Measurements from ENCODE around the gene HCFC1R1.

Gene HCFC1R1

DNA sequence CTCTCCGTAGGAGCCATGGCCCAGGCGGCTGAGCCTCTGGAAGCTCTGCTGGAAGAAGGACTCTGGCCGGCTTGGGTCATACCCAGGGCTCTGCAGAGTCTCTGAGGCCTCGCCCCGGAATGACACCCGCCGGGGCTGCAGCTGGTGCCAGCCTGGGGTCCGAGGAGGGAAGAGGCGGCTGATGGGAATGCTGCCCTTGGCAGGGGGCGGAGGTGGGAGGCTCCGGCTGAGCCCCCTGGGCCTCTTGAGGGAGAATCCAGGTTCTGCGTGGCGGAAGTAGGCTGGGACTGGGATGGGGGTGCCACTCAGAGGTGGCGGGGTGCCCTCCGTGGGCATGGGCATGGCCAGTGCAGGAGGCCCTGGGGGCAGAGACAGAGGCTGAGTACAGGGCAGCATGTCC lies 47.1 kb downstream of the HCFC1R1 start:
- DNase-seq (ENCODE audit: low read depth in 2 of 2, low spot score in 1 of 2) = no peak

DNA sequence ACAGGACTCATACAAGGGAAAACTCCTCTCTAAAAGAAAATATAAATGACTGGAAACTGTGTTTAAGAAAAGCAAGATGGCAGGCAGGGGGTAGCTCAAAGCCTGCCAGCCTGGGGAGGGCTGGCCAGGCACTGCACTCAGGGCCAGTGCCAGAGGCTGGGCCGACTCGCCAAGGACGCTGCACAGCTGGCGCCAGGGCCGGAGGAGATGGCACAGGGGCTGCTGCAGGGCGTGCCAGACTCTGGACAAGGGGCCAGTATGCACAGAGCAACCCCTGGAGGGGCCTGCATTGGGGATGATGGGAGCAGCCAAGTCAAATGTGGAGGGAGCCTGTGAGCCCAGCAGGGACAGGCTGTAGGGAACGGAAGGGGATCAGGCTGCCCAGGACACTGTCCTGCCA lies 47.5 kb downstream of the HCFC1R1 start:
- no peak for DNase-seq (ENCODE audit: low read depth in 2 of 2, low spot score in 1 of 2)

DNA sequence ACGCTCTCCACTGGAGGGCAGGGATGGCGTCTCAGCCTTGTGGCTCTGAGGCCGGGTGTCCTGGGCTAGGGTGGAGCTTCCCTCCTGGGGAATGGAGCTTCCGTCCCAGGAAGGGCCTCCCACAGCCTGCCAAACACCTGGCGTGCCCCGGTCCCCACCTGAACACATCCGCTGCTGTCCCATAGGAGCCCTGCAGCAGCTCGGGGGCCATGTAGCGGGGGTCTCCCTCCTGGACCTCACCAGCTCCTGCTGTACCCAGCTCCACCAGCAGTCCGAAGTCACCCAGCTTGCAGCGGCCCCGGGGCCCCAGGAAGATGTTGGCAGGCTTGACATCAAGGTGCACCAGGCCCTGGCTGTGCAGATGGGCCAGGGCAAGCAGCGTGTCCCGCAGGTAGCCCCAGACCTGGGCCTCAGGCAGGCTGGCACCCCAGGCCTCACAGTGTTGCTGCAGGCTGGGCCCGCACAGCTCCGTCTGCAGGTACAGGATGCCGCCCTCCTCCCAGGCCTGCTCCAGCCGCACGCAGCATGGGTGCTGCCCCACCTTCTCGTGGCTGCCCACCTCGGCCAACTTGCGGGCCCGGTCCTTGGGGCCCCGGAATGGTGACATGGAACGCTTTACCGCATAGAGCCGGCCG lies 48.5 kb downstream of the HCFC1R1 start:
- DNase-seq (ENCODE audit: low read depth in 2 of 2, low spot score in 1 of 2) = no peak

DNA sequence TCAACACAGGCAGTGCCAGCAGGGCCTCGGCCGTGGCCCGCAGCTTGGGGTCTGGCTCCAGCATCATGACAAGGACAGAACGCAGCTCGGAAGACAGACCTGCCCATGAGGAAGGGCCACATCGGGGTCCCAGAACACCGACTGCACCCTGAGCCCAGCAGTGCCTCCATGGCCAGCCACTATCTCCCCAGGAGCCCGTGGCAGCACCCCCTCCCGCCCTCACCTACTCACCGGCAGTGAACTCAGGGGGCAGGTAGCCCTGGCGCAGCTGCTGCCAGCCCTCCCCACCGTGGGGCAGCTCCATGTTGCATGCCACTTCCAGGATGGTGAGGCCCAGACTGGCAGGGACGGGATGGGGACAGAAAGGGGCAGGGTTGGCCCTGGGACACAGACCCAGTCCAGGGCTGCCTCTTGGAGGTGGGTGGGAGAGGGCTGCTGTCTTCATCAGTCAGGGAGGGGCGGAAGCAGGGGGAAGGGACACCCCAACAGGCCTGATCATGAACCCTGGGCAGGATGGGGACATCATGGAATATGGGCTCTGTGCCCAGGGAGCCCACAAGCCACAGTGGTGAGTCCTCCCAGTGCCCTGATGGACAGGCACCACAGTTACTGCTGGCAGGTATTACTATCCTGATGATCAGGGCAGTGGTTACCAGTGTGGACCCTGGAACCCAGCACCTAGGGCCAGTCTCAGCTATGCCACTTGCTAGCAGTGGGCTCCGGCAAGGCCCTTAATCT lies 49.3 kb downstream of the HCFC1R1 start:
- no peak for DNase-seq (ENCODE audit: low read depth in 2 of 2, low spot score in 1 of 2)

DNA sequence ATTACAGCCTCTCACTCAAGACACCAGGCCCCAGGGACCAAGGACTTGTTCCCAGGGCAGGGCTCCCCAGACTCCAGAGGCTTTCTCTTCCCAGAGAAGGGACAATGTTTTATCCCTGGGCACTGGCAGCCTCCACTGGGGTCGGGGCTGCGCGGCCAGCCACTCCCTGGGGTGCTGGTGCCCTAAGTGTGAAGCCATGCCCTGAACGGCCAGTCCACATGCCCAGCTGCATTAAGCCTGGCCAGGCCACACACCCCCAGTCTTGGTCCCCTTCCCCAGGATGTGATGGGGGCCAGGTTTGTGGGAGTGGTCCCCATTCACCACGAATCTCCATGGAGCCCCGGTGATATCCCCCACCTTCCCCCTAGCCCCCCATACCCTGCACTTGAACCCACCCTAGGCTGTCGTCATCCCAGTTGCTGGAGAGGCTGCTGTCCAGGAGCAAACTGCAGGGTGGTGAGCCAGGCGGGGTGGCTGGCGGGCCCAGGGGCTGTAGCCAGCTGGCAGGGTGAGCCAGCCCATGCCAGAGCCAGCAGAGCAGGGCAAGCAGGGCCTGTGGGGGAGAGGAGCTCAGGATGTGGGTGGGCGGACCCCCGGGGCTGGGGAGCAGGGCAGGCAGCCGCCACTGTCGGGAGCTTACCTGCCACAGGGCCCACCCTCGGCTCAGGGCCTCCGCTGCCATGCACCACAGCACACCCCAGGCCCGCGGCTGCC lies 50.0 kb downstream of the HCFC1R1 start:
- DNase-seq (ENCODE audit: low read depth in 2 of 2, low spot score in 1 of 2) = no peak

DNA sequence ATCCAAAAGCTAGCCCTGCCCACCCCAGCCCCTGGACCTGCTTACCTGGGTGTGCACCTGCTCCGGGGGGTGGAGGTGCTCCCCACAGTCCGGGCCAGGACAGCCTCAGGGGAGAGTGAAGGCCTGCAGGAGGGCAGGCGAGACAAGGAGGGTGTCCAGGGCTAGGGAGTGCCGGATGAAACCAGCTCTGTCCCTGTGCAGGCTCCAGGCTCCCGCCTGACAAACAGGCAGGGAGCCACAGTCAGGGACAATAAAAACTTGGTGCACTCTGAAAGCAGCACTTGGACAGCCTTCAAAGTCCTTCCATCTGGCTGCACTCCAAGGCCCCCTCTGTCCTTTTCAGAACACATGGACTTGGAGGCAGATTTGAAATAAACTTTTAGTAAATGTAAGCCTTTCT lies 50.6 kb downstream of the HCFC1R1 start:
- DNase-seq (ENCODE audit: low read depth in 2 of 2, low spot score in 1 of 2) = no peak
